ENCODE results near the gene ARAP1.

The ARAP1 gene

DNA sequence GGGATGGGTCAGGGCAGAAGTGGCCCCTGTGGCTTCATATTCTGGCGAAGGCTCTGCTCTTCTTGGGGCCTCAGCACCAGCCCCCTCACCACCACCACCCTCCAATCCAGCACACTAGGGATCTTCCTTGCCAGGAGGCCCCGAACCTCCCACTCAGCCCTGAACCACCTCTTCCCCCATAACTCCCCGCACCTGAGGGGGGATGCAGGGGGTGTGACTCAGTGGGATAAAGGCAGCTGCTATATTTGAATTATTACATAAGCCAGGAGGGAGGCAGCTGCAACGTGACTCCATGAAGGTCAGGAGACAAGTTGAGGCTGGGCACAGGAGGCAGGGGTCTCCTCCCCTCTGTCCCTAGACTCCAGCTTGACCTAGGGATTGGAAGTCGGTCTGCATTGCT, 72.3 kb downstream of the ARAP1 start:
- DNase-seq = no peak

DNA sequence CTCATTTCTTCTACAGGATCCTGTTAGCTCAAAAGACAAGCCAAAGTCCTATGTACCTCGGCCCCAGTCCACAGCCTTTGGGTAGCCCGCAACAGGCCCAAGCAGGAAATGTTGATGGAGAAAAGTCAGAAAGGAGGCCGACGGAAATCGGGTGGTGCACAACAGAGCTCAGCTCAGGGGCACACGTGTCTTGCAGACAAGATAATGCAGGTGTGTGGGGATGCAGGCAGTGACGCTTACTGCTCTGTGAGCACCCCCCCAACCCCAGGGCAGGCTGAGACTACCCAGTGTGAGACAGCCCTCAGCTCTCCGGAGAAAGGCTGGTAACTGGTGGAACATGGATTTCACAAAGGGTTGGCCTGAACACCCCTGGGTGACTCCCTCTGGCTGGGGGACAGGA, 73.7 kb downstream of the ARAP1 start:
- no peak for DNase-seq

- peak; percentile 49 for DNase-seq
Measured at GRCh38 chr11:72676861-72677341, 75.3 kb downstream of the ARAP1 start.

- DNase-seq = no peak
Measured at GRCh38 chr11:72675221-72675620, 77.0 kb downstream of the ARAP1 start.

DNA sequence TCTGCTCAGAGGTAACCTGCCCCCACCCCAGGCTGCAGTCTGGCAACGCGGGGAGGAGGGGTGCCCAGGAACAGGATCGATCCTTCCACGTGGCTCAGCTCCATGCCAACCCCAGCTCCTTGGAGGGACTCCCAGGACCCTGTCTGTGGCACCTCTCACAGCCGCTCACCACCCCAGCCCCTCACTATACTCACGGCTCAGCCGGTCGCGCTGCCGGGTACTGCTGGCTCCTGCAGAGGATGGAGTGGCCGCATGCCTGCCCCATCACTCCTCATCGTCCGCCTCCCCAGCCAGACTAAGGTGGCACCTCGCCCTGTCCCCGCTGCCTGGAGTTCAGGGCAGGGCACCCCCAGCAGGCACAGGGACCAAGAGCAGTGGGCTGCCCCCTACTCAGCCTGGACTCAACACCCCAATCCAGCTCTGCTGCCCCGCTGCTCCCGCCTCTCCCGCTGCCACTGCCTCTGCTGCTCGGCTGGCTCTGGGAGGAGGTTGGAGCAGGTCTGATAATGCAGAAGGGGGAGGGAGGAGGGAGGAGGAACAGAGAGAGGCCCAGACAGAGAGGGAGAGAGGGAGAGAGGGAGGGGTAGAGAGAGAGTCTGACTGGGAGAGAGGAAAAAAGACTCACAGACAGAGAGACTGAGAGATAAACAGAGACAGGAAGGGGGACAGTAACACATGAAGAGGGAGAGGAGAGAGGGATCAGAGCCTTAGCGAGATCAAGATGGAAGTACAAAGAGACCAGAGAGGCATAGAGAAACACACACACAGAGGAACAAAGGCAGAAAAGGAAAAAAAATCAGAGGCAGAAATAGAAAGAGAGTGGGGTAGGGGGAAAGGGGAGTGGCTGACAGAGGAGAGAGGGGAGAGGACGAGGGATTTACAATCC, 78.0 kb downstream of the ARAP1 start, which contains the start of gene PDE2A:
Gene PDE2A (minus strand): TSS at position 480 of the 886 bp plus-strand sequence. CDS start 215 bp downstream, at position 265.
- no peak for DNase-seq

DNA sequence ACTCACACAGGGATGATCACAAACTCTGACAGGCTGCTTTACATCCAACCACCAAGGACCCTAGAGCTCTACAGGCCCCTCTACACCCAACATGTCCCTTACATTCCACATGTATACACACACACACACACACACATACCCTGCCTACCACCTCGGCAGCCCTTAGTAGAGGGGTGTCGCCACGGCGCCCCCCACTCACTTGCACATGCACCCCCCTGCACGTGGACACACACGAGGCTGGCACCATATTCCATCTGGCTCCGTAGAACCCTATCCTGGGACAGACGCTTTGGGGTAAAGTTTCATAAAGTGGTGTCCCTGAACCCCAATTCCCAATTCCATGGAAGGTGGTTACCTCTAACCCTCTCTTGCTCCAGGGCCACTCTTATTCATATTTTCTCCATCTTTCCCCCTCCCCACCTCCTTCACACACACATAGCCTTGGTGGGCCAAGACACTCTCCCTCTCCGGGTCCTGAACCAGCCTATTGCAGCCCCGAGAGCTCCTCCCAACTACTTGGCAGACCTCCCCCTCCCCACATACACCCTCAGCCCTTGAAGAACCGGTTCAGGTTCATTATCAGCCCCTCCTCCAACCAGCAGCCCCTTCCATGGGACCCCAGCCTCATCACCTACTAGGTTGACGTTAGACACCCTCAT, 78.8 kb downstream of the ARAP1 start:
- DNase-seq = no peak

DNA sequence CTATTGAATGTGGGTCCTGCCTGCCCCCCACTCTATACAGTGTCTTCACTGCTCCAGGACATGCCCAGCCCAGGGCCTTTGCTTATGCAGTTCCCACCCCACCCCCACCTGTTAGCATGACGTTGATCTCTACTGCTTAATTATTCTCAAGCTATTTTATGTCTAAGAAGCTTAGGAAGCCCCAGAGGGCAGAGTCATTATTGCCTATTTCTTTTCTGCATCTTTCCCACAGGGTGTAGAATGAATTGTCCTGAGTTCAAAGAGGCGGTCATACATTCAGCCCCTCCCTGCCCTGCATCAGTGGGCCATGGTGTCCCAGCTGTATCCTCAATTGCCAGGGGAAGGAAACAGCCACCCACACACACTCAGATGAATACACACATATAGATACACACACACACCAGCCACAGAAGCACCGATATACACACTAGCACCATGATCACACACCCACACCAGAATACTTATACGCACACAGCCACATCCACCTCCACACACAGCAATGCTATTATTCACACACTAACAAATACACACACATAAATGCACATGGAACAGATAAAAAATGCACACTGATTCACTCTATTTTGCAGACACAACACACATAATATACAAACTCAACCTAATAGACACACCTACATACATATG, 79.5 kb downstream of the ARAP1 start:
- no peak for DNase-seq

DNA sequence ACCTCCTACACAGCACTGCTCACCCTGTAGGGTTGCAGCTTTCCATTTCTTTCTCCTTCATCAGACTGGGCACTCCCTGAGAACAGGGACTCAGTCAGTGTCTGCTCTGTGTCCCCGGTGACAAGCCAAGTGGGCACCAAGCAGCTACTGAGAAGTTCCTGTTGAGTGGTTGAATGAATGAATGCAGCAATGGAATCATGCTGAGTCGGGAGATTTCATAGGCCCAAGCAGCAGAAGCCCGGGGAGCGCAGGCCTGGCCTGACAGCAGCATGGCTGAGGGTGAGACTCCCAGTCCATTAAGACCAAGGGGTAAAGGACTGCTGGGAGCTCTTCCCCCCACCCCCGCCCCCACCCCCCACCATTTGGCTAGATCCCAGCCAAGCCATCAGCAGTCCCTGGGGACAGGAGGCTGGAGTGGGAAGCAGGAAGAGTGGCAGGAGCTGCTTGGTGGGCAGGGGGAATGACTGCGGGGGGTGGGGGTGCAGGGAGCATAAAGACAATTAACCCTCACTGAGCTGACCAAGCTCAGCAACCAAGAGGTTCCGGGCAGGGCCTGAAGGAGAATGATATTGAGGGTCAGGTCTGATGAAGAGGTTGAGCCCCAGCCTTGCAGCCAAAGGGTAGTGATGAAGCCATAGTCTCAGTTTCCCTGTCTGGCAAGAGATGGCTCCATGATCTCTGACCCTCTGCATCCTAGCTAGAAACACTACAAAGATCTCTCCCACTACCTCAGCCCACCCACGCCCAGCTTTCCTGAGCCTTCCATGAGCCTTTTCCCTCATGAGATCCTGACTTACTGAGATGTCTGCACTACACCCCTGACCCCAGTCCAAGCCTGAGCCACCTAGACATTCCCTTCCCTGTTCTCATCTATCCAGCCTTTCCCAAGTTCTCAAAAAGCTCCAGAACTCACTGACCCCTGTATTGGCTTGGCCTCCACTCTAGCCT, 80.8 kb downstream of the ARAP1 start:
- DNase-seq = no peak

DNA sequence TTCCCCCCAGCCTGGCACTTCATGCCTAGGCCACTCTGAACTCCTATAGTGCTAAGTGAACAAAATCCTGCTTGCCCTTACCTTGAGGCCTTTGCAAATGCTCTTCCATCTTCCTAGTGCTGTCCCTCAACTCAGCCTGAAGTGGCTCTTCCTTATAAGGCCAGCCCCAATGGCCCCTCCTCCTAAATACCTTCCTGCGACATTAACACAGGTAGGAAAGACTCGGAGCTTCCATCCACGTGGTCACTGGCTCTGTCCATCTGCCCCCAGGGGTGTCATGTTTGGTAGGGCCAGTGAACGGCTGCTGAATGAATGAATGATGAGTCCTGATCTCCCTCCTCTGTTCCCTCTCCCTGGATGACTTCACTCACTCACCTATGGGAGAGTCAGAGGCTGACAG, 82.2 kb downstream of the ARAP1 start:
- DNase-seq = no peak

- no peak for DNase-seq
Measured at GRCh38 chr11:72669527-72669926, 82.7 kb downstream of the ARAP1 start.

GRCh38 chr11:72668629-72669347, 83.4 kb downstream of the ARAP1 start:
- no peak for DNase-seq

DNA sequence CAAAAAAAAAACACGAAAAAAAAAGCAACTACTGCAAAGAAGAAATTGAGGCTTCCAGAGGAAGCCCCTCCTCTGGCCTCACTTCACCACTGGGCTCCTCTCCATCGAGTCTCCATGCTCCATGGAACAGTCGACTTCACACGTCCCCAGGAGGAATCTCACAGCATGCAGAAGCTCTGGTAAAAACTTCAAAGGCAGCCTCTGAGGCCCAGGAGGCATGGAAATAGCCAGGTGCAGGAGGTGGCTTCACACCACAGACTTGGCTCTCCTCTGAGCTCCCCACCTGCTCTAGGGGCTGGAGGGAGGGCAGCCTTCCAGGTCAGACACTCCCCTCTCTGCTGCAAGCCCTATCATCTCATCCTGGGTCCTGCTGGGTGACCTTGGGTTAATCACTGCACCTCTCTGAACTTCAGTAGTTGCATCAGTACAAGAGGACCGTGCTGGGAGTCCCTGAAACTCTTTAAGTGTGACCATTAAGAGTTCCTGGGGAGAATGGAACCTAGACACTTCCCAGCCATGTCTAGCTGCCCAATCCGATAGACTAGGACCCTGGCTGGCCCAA, 86.2 kb downstream of the ARAP1 start:
- DNase-seq = no peak

- DNase-seq = no peak
Measured at GRCh38 chr11:72662036-72662435, 90.2 kb downstream of the ARAP1 start.

GRCh38 chr11:72661486-72661885, 90.7 kb downstream of the ARAP1 start:
- DNase-seq = no peak

- no peak for DNase-seq
Measured at GRCh38 chr11:72658989-72659640, 93.1 kb downstream of the ARAP1 start.

- no peak for DNase-seq
Measured at GRCh38 chr11:72657411-72658100, 94.7 kb downstream of the ARAP1 start.

DNA sequence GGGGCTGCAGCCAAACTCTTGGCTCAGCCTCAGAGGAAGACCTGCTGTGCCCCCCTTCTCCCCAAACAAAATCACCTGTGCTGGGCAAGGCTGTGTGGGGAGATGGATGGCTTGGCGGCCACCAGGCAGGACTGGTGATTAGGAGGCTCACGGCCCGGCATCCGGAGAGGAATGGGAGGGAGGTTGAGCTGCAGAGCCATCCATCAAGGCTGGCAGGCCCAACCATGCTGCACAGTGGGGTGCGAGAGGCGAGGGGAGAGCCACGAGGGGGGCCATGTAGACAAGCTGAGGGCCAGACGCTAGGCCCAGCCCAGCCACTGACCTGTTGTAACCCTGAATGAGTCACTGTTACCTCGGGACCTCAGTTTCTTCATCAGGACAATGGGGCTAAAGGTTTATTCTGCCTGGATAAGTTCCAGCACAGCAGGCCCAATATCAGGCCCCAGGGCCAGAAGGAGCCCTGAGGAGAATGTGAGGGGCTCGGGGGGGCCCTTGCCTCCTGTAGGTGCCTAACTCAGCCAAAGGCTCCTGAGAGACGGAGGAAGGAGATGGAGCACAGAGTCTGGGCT, 96.2 kb downstream of the ARAP1 start:
- DNase-seq = no peak

- DNase-seq = no peak
Measured at GRCh38 chr11:72655014-72655413, 97.2 kb downstream of the ARAP1 start.

GRCh38 chr11:72653649-72654048, 98.6 kb downstream of the ARAP1 start:
- DNase-seq = no peak
